Activated naive CD8-positive, alpha-beta T cell treated with anti-CD3 and anti-CD28 coated beads for 36 hours (primary cell): Measurements from ENCODE around the gene CADM4. TPM values are rescaled to one million over a fixed set of nuclear protein-coding genes. Genes with fewer than 3 reads are reported as not detected.

Experiments used
- DNase-seq: peaks from one replicate; pipeline ENCODE4 v3.0.0; 2021
- H3K27ac Mint-ChIP-seq: one replicate; pipeline ENCODE4 v1.8.0; 2022; ENCODE audit warnings: mild to moderate bottlenecking, moderate library complexity, mixed read lengths
- H3K27me3 Mint-ChIP-seq: one replicate; pipeline ENCODE4 v1.8.0; 2022; ENCODE audit warnings: mild to moderate bottlenecking, mixed read lengths
- H3K36me3 Mint-ChIP-seq: one replicate; pipeline ENCODE4 v1.8.0; 2021; ENCODE audit warnings: mild to moderate bottlenecking, mixed read lengths
- H3K4me1 Mint-ChIP-seq: one replicate; pipeline ENCODE4 v1.8.0; 2021; ENCODE audit warnings: mixed read lengths
- H3K4me3 Mint-ChIP-seq: one replicate; pipeline ENCODE4 v1.8.0; 2022; ENCODE audit warnings: mild to moderate bottlenecking, moderate library complexity, mixed read lengths
- H3K9me3 Mint-ChIP-seq: one replicate; pipeline ENCODE4 v1.8.0; 2022; ENCODE audit warnings: mixed read lengths
- total RNA-seq, 2 experiments: library from RNA; stranded (reverse); gene quantifications; one replicate each; pipeline ENCODE4 v1.2.3, GENCODE V29; 2021

Gene CADM4
- total RNA-seq, 2 experiments from 2014 or later: 0.26 to 0.29 TPM

- peaks cover 31% of the 10 kb centered on the region for H3K27me3 Mint-ChIP-seq
- no peaks in the 10 kb centered on the region for H3K36me3 Mint-ChIP-seq
- no peak for DNase-seq
- H3K4me1 Mint-ChIP-seq: no peaks in the 10 kb centered on the region
- H3K27ac Mint-ChIP-seq: no peak overlapping the region
- H3K4me3 Mint-ChIP-seq: no peak overlapping the region
- H3K9me3 Mint-ChIP-seq: no peaks in the 10 kb centered on the region
These were observed 8.2 kb downstream of the CADM4 start for GRCh38 chr19:43631491-43631890.

- H3K4me3 Mint-ChIP-seq: no peak overlapping the region
- no peak for DNase-seq
- H3K36me3 Mint-ChIP-seq: no peaks in the 10 kb centered on the region
- H3K4me1 Mint-ChIP-seq: peaks cover 10% of the 10 kb centered on the region
- peaks cover 20% of the 10 kb centered on the region for H3K27me3 Mint-ChIP-seq
- no peak overlapping the region for H3K27ac Mint-ChIP-seq
- H3K9me3 Mint-ChIP-seq: no peaks in the 10 kb centered on the region
These were observed 10.9 kb downstream of the CADM4 start for GRCh38 chr19:43628646-43629326.

GRCh38 chr19:43626838-43627237, 12.8 kb downstream of the CADM4 start:
- Mint-ChIP-seq H3K27me3 (peaks cover 17% of the 10 kb centered on the region), H3K9me3 (no peaks in the 10 kb centered on the region), H3K36me3 (no peaks in the 10 kb centered on the region), H3K27ac (no peak overlapping the region), H3K4me3 (no peak overlapping the region), H3K4me1 (peaks cover 10% of the 10 kb centered on the region)
- no peak for DNase-seq

GRCh38 chr19:43625918-43626579, 13.6 kb downstream of the CADM4 start:
- peak; percentile 27 for DNase-seq
- no peak overlapping the region for H3K4me3 Mint-ChIP-seq
- peaks cover 17% of the 10 kb centered on the region for H3K27me3 Mint-ChIP-seq
- H3K36me3 Mint-ChIP-seq: no peaks in the 10 kb centered on the region
- H3K27ac Mint-ChIP-seq: no peak overlapping the region
- H3K4me1 Mint-ChIP-seq: peaks cover 12% of the 10 kb centered on the region
- H3K9me3 Mint-ChIP-seq: no peaks in the 10 kb centered on the region

- no peak overlapping the region for H3K4me3 Mint-ChIP-seq
- H3K27ac Mint-ChIP-seq: no peak overlapping the region
- peak; percentile 84 for DNase-seq
- peaks cover 22% of the 10 kb centered on the region for H3K4me1 Mint-ChIP-seq
- H3K27me3 Mint-ChIP-seq: peaks cover 17% of the 10 kb centered on the region
- no peaks in the 10 kb centered on the region for H3K9me3 Mint-ChIP-seq
- H3K36me3 Mint-ChIP-seq: peaks cover 3% of the 10 kb centered on the region
These were observed 14.7 kb downstream of the CADM4 start for GRCh38 chr19:43624933-43625332.

GRCh38 chr19:43623889-43624670, 15.6 kb downstream of the CADM4 start:
- Mint-ChIP-seq H3K9me3 (no peaks in the 10 kb centered on the region), H3K36me3 (peaks cover 3% of the 10 kb centered on the region), H3K4me1 (peaks cover 22% of the 10 kb centered on the region), H3K27ac (no peak overlapping the region), H3K27me3 (peaks cover 17% of the 10 kb centered on the region), H3K4me3 (no peak overlapping the region)
- no peak for DNase-seq

GRCh38 chr19:43622956-43623355, 16.7 kb downstream of the CADM4 start:
- H3K4me1 Mint-ChIP-seq: peaks cover 22% of the 10 kb centered on the region
- no peak overlapping the region for H3K4me3 Mint-ChIP-seq
- no peaks in the 10 kb centered on the region for H3K9me3 Mint-ChIP-seq
- H3K36me3 Mint-ChIP-seq: peaks cover 3% of the 10 kb centered on the region
- no peak for DNase-seq
- H3K27ac Mint-ChIP-seq: no peak overlapping the region
- H3K27me3 Mint-ChIP-seq: peaks cover 17% of the 10 kb centered on the region

GRCh38 chr19:43622070-43622469, 17.6 kb downstream of the CADM4 start:
- peaks cover 11% of the 10 kb centered on the region for H3K27me3 Mint-ChIP-seq
- peaks cover 3% of the 10 kb centered on the region for H3K36me3 Mint-ChIP-seq
- peaks cover 22% of the 10 kb centered on the region for H3K4me1 Mint-ChIP-seq
- H3K27ac Mint-ChIP-seq: no peak overlapping the region
- no peaks in the 10 kb centered on the region for H3K9me3 Mint-ChIP-seq
- H3K4me3 Mint-ChIP-seq: no peak overlapping the region
- DNase-seq: no peak

- Mint-ChIP-seq H3K36me3 (peaks cover 3% of the 10 kb centered on the region), H3K27ac (peak overlapping the region; percentile 99)
- peak; percentile 87 for DNase-seq
These were observed 19.3 kb downstream of the CADM4 start for GRCh38 chr19:43620061-43621001.

GRCh38 chr19:43619262-43620060, 20.2 kb downstream of the CADM4 start, which contains the start of gene ZNF428:
Gene ZNF428 (minus strand): TSS chr19:43619629. CDS start chr19:43614304, 5,325 bp downstream.
- H3K27me3 Mint-ChIP-seq: no peaks in the 10 kb centered on the region
- peaks cover 3% of the 10 kb centered on the region for H3K36me3 Mint-ChIP-seq
- peak within 1 kb of the TSS; percentile 99 for H3K27ac Mint-ChIP-seq
- H3K4me1 Mint-ChIP-seq: peaks cover 19% of the 10 kb centered on the region
- H3K4me3 Mint-ChIP-seq: peak within 1 kb of the TSS; percentile 95
- DNase-seq: peak; percentile 94
- no peaks in the 10 kb centered on the region for H3K9me3 Mint-ChIP-seq

More at GRCh38 chr19:43620061-43621001, 19.3 kb downstream of the CADM4 start:
- H3K9me3 Mint-ChIP-seq: no peaks in the 10 kb centered on the region
- H3K4me1 Mint-ChIP-seq: peaks cover 26% of the 10 kb centered on the region
- peak overlapping the region; percentile 95 for H3K4me3 Mint-ChIP-seq
- H3K27me3 Mint-ChIP-seq: no peaks in the 10 kb centered on the region

- H3K4me3 Mint-ChIP-seq: peak overlapping the region; percentile 95
- no peaks in the 10 kb centered on the region for H3K27me3 Mint-ChIP-seq
- peak; percentile 64 for DNase-seq
- peak overlapping the region; percentile 99 for H3K27ac Mint-ChIP-seq
- peaks cover 18% of the 10 kb centered on the region for H3K4me1 Mint-ChIP-seq
- H3K36me3 Mint-ChIP-seq: peaks cover 3% of the 10 kb centered on the region
- H3K9me3 Mint-ChIP-seq: no peaks in the 10 kb centered on the region
These were observed 20.8 kb downstream of the CADM4 start for GRCh38 chr19:43618921-43619261.

- Mint-ChIP-seq H3K27ac (peak overlapping the region; percentile 42), H3K4me1 (peaks cover 18% of the 10 kb centered on the region), H3K9me3 (no peaks in the 10 kb centered on the region), H3K36me3 (peaks cover 6% of the 10 kb centered on the region), H3K27me3 (no peaks in the 10 kb centered on the region), H3K4me3 (no peak overlapping the region)
- no peak for DNase-seq
These were observed 22.7 kb downstream of the CADM4 start for GRCh38 chr19:43616954-43617353.

GRCh38 chr19:43616306-43616705, 23.3 kb downstream of the CADM4 start:
- Mint-ChIP-seq H3K36me3 (peaks cover 9% of the 10 kb centered on the region), H3K27ac (no peak overlapping the region), H3K4me3 (no peak overlapping the region), H3K27me3 (no peaks in the 10 kb centered on the region), H3K4me1 (peaks cover 17% of the 10 kb centered on the region), H3K9me3 (no peaks in the 10 kb centered on the region)
- DNase-seq: no peak

- Mint-ChIP-seq H3K36me3 (peaks cover 7% of the 10 kb centered on the region), H3K27me3 (no peaks in the 10 kb centered on the region), H3K4me1 (peaks cover 10% of the 10 kb centered on the region), H3K9me3 (no peaks in the 10 kb centered on the region), H3K4me3 (no peak overlapping the region), H3K27ac (peak overlapping the region; percentile 75)
- DNase-seq: no peak
These were observed 27.3 kb downstream of the CADM4 start for GRCh38 chr19:43612374-43612773.
